GM12892 (cell line): ENCODE results near the gene GREB1.

ENCODE experiments used
- POLR2A ChIP-seq: IDR thresholded peaks from 2 replicates; pipeline ENCODE4 v1.6.1; 2011; ENCODE audit warnings: low read depth, low read length, control low read depth
- POLR2AphosphoS5 ChIP-seq: IDR thresholded peaks from 2 replicates; pipeline ENCODE4 v1.6.1; 2011; ENCODE audit warnings: low read depth, low read length, control low read depth

- TF ChIP-seq POLR2A (no peak), POLR2AphosphoS5 (no peak)
Measured at GRCh38 chr2:11616851-11617415, 83.1 kb downstream of the GREB1 start.
